GM20000 (cell line): ENCODE measurements around the gene KCNMA1.

Experiments used
- DNase-seq: peaks from one replicate; pipeline ENCODE4 v3.0.0; 2012; ENCODE audit warnings: low spot score
- TF ChIP-seq, protein P1 (sequence below): IDR thresholded peaks from 2 replicates; pipeline ENCODE4 v1.5.1; 2012; ENCODE audit warnings: mild to moderate bottlenecking, control low read depth; ENCODE audit errors: extremely low read depth, missing control alignments

KCNMA1 gene

GRCh38 chr10:77219046-77219445 lies 418.6 kb downstream of the KCNMA1 start:
- DNase-seq: no peak
- TF ChIP-seq, protein P1, sequence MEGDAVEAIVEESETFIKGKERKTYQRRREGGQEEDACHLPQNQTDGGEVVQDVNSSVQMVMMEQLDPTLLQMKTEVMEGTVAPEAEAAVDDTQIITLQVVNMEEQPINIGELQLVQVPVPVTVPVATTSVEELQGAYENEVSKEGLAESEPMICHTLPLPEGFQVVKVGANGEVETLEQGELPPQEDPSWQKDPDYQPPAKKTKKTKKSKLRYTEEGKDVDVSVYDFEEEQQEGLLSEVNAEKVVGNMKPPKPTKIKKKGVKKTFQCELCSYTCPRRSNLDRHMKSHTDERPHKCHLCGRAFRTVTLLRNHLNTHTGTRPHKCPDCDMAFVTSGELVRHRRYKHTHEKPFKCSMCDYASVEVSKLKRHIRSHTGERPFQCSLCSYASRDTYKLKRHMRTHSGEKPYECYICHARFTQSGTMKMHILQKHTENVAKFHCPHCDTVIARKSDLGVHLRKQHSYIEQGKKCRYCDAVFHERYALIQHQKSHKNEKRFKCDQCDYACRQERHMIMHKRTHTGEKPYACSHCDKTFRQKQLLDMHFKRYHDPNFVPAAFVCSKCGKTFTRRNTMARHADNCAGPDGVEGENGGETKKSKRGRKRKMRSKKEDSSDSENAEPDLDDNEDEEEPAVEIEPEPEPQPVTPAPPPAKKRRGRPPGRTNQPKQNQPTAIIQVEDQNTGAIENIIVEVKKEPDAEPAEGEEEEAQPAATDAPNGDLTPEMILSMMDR: no peak

DNA sequence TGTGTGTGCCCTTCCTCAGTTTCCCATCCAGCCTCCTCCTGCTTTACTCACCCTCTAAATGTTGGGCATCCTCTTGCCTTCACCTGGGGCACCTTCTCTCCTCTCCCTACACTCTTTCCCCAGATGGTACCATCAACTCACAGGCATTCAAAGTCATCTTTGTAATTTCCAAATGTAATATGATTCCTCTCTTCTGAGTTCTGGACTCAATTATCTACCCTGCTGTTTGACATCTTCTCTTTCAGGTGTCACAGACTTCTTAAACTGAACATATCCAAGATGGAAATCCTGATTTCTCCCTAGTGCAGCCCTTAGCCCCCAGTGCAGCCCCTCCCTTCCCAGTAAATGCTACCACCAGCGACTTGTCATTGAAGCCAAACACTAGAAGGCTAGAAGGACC lies 422.8 kb downstream of the KCNMA1 start:
- TF ChIP-seq, protein P1: no peak
- DNase-seq: no peak

DNA sequence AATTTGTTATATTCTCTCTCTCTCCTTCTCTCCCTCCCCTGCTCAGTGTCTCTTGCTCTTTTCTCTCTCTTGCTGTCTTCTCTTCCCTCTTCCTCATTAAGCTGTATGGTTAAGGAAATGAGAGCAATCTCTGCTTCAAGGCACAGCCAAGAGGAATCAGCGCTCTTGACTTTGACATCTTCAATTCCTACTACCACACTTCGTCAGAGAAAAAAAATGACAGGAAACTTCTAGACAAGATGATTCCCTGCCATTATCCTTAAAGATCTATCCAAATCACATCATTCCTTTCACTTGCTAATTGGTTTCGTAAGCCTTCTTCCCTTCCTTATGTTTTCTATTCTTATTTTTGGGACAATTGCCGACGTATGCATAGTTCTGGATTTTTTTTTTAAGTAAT lies 425.0 kb downstream of the KCNMA1 start:
- no peak for DNase-seq
- TF ChIP-seq, protein P1: no peak

DNA sequence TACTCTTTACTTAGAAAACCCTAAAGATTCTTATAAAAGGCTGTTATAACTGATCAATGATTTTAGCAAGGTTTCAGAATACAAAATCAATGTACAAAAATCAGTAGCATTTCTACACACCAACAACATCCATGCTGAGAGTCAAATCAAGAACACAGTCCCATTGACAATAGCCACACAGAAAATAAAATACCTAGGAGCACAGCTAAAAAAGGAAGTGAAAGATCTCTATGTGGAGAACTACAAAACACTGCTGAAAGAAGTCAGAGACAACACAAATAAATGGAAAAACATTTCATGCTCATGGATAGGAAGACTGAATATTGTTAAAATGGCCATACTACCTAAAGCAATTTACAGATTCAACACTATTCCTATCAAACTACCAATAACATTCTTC lies 427.0 kb downstream of the KCNMA1 start:
- TF ChIP-seq, protein P1: no peak
- DNase-seq: no peak

DNA sequence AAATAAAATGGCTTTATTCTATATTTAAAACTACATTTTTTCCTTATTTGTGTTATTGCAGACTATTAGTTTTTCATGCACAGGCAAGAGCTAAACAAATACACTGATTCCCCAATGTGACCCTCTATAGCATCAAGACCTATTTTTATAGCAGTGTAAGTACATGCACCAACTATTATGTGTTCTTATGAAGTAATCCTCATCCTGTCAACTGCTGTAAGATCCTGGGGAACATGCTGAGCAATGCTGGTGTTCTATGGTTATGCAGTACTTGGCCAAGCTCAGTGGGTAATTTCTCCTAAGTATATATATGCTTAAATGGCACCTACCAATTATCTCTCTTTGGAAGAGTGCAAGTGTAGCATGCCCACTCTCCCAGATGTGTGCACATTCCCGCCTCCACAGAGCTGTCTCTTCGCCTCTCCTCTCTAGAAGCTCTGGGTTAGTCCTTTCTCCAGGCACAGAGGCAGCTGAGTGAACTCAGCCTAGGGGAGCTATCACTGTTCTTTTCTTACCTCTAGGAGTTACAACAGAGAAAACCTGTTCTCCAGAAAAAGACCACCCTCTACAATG lies 428.8 kb downstream of the KCNMA1 start:
- TF ChIP-seq, protein P1: no peak
- DNase-seq: no peak

DNA sequence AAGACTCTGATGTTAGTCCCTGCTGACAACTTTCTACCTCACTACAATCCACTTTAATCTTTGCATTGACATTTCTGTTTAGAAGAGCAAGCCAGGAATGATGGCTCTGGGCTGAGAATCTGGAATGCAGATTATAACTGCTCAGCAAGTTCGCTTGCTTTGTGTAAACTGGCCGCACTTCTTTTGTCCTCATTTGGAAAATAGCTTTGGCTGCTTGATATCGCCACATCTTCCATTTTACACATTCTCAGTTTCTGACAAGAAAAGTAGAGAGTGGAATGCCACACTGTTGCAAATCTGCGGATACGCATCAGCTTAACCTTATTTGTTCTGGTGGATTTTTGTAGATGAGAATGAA lies 429.8 kb downstream of the KCNMA1 start:
- no peak for DNase-seq
- TF ChIP-seq, protein P1: no peak

GRCh38 chr10:77207182-77207827 lies 430.3 kb downstream of the KCNMA1 start:
- DNase-seq: no peak
- TF ChIP-seq, protein P1: no peak
